Vagina (tissue), 2 donors: ENCODE results near the gene FAM25G. TPM values are rescaled to one million over a fixed set of nuclear protein-coding genes. Genes with fewer than 3 reads are reported as not detected.
A peak's percentile ranks its signal among the peaks of the same experiment; 100 is the strongest.
"Not testable (repeated sequence)": the region's sequence is repeated elsewhere in the genome, so short reads cannot be mapped to it uniquely, and the experiment has no call there.

Experiments
- DNase-seq, 2 donors: peaks; one replicate each; pipeline ENCODE4 v3.0.0-alpha.2; 2017; ENCODE audit errors: extremely low spot score in 2 of 2
- H3K27ac ChIP-seq: fragments of 200-600 bp; sonication (generic); one replicate; pipeline ENCODE4 v1.5.1; 2019
- H3K27me3 ChIP-seq: fragments of 200-600 bp; sonication (generic); one replicate; pipeline ENCODE4 v1.5.1; 2019
- H3K36me3 ChIP-seq, 2 donors: fragments of 200-600 bp; sonication (generic); one replicate each; pipeline ENCODE4 v1.5.1; 2017 to 2019
- H3K4me1 ChIP-seq: fragments of 200-600 bp; sonication (generic); one replicate; pipeline ENCODE4 v1.5.1; 2019
- H3K4me3 ChIP-seq, 2 donors: fragments of 200-600 bp; sonication (generic); 1 replicate in 1 of 2; 2 replicates in 1 of 2; pipeline ENCODE4 v1.5.1; 2016 to 2019
- H3K9me3 ChIP-seq: fragments of 200-600 bp; sonication (generic); one replicate; pipeline ENCODE4 v1.5.1; 2019
- intact Hi-C: fragments of 100-400 bp; cut with DNase I; formaldehyde crosslinking; loops from one replicate; pipeline ENCODE4 v1.15.1; 2023
- total RNA-seq: library from RNA; depleted of rRNA; stranded (reverse); fragments of >200 nt; gene quantifications from one replicate; pipeline ENCODE4 v1.2.3, GENCODE V29; 2016

The FAM25G gene
- total RNA-seq, 1 donor from 2014 or later: not detected

- H3K27me3 ChIP-seq, DNase-seq, H3K4me1 ChIP-seq, H3K9me3 ChIP-seq, H3K36me3 ChIP-seq, H3K4me3 ChIP-seq, intact Hi-C loops, H3K27ac ChIP-seq: not testable (repeated sequence)
Measured at GRCh38 chr10:47477078-47477477, 14.4 kb downstream of the FAM25G start.

- DNase-seq, H3K36me3 ChIP-seq, H3K27ac ChIP-seq, H3K4me1 ChIP-seq, H3K27me3 ChIP-seq, intact Hi-C loops, H3K4me3 ChIP-seq, H3K9me3 ChIP-seq: not testable (repeated sequence)
Measured at GRCh38 chr10:47475101-47475500, 16.4 kb downstream of the FAM25G start.

- H3K4me3 ChIP-seq, H3K36me3 ChIP-seq, H3K27me3 ChIP-seq, H3K27ac ChIP-seq, intact Hi-C loops, DNase-seq, H3K4me1 ChIP-seq, H3K9me3 ChIP-seq: not testable (repeated sequence)
Measured at GRCh38 chr10:47473516-47473915, 18.0 kb downstream of the FAM25G start.

GRCh38 chr10:47472647-47473046 is 18.9 kb downstream of the FAM25G start:
- H3K4me3 ChIP-seq, H3K36me3 ChIP-seq, H3K27me3 ChIP-seq, H3K4me1 ChIP-seq, DNase-seq, H3K9me3 ChIP-seq, intact Hi-C loops, H3K27ac ChIP-seq: not testable (repeated sequence)

- H3K36me3 ChIP-seq, H3K27me3 ChIP-seq, intact Hi-C loops, H3K27ac ChIP-seq, H3K4me1 ChIP-seq, H3K4me3 ChIP-seq, H3K9me3 ChIP-seq, DNase-seq: not testable (repeated sequence)
Measured at GRCh38 chr10:47472072-47472471, 19.4 kb downstream of the FAM25G start.

- H3K4me1 ChIP-seq, intact Hi-C loops, H3K27ac ChIP-seq, H3K4me3 ChIP-seq, DNase-seq, H3K9me3 ChIP-seq, H3K36me3 ChIP-seq, H3K27me3 ChIP-seq: not testable (repeated sequence)
Measured at GRCh38 chr10:47468731-47469528, 22.6 kb downstream of the FAM25G start.

- H3K27me3 ChIP-seq, intact Hi-C loops, DNase-seq, H3K4me1 ChIP-seq, H3K9me3 ChIP-seq, H3K36me3 ChIP-seq, H3K4me3 ChIP-seq, H3K27ac ChIP-seq: not testable (repeated sequence)
Measured at GRCh38 chr10:47467957-47468356, 23.5 kb downstream of the FAM25G start.

- H3K36me3 ChIP-seq: not testable (repeated sequence)
Measured at GRCh38 chr10:47467458-47467857, 24.0 kb downstream of the FAM25G start.

GRCh38 chr10:47465216-47465917 is 26.1 kb downstream of the FAM25G start:
- H3K27me3 ChIP-seq, H3K36me3 ChIP-seq, H3K4me1 ChIP-seq, DNase-seq, intact Hi-C loops, H3K9me3 ChIP-seq, H3K4me3 ChIP-seq, H3K27ac ChIP-seq: not testable (repeated sequence)

More at GRCh38 chr10:47467458-47467857, 24.0 kb downstream of the FAM25G start:
- H3K4me1 ChIP-seq, H3K4me3 ChIP-seq, DNase-seq, H3K9me3 ChIP-seq, H3K27ac ChIP-seq, H3K27me3 ChIP-seq, intact Hi-C loops: not testable (repeated sequence)

GRCh38 chr10:47462577-47463358 is 28.7 kb downstream of the FAM25G start:
- H3K4me1 ChIP-seq, H3K4me3 ChIP-seq, intact Hi-C loops, H3K9me3 ChIP-seq, H3K36me3 ChIP-seq, H3K27me3 ChIP-seq, H3K27ac ChIP-seq, DNase-seq: not testable (repeated sequence)

GRCh38 chr10:47461261-47461687 is 30.2 kb downstream of the FAM25G start:
- H3K4me1 ChIP-seq, H3K27me3 ChIP-seq, H3K36me3 ChIP-seq, H3K27ac ChIP-seq, H3K9me3 ChIP-seq, intact Hi-C loops: not testable (repeated sequence)
- DNase-seq: peak in 1 of 2 donors; percentile 77
- H3K4me3 ChIP-seq: peak overlapping the region; percentile 10 to 18
